Breast epithelium (tissue), 3 donors: Measurements from ENCODE around the gene DRD3.

ENCODE experiments used
- POLR2A ChIP-seq: fragments of 450-650 bp; IDR thresholded peaks from one replicate; pipeline ENCODE4 v1.6.1; 2016; ENCODE audit warnings: antibody characterized with exemption, mild to moderate bottlenecking, moderate library complexity
- TF ChIP-seq, protein P1 (sequence below), 3 donors: fragments of 450-650 bp; IDR thresholded peaks; one replicate each; pipeline ENCODE4 v1.5.1; 2016 to 2017; ENCODE audit warnings: antibody characterized with exemption in 3 of 3, mild to moderate bottlenecking in 3 of 3, moderate library complexity in 3 of 3

- TF ChIP-seq, protein P1, sequence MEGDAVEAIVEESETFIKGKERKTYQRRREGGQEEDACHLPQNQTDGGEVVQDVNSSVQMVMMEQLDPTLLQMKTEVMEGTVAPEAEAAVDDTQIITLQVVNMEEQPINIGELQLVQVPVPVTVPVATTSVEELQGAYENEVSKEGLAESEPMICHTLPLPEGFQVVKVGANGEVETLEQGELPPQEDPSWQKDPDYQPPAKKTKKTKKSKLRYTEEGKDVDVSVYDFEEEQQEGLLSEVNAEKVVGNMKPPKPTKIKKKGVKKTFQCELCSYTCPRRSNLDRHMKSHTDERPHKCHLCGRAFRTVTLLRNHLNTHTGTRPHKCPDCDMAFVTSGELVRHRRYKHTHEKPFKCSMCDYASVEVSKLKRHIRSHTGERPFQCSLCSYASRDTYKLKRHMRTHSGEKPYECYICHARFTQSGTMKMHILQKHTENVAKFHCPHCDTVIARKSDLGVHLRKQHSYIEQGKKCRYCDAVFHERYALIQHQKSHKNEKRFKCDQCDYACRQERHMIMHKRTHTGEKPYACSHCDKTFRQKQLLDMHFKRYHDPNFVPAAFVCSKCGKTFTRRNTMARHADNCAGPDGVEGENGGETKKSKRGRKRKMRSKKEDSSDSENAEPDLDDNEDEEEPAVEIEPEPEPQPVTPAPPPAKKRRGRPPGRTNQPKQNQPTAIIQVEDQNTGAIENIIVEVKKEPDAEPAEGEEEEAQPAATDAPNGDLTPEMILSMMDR (IDR thresholded peaks at IDR 0.05): no peak
- TF ChIP-seq POLR2A: no peak
Observed at GRCh38 chr3:114083112-114083511, 95.7 kb downstream of the DRD3 start.
